Left cardiac atrium (tissue), 4 donors: Measurements from ENCODE around the gene PRSS2. TPM values are rescaled to one million over a fixed set of nuclear protein-coding genes. Genes with fewer than 3 reads are reported as not detected.

Source experiments
- ATAC-seq, 2 donors: fragments of 200-7000 bp; cut with Tn5 transposase; one replicate each; pipeline ENCODE4 v1.9.1; 2020; ENCODE audit warnings: mild to moderate bottlenecking in 2 of 2, moderate library complexity in 2 of 2
- DNase-seq: peaks from one replicate; pipeline ENCODE4 v3.0.0-alpha.2; 2020
- intact Hi-C, 2 donors: fragments of 100-400 bp; cut with DNase I; formaldehyde crosslinking; loops; one replicate each; pipeline versions ENCODE4 v1.14.1 to v1.15.1; 2022 to 2023
- total RNA-seq, 2 donors: library from RNA; stranded (reverse); fragmentation: NEBNext Ultra II Directional; extraction: Animal tissue kit (Norgen Biotek cat#: 25700); gene quantifications; one replicate each; pipeline ENCODE4 v1.2.1, GENCODE V29; 2021
- donor health status: DM: no; HTN: yes; CAD: no.
- donor health status: DM: no; HTN: yes; CAD: no; lungs with severe emphysema.
- donor health status: DM: yes; HTN: yes; CAD: no.
- donor health status: Dilated cardiomyopathy.

The PRSS2 gene
- total RNA-seq, 2 donors from 2014 or later: not detected

DNA sequence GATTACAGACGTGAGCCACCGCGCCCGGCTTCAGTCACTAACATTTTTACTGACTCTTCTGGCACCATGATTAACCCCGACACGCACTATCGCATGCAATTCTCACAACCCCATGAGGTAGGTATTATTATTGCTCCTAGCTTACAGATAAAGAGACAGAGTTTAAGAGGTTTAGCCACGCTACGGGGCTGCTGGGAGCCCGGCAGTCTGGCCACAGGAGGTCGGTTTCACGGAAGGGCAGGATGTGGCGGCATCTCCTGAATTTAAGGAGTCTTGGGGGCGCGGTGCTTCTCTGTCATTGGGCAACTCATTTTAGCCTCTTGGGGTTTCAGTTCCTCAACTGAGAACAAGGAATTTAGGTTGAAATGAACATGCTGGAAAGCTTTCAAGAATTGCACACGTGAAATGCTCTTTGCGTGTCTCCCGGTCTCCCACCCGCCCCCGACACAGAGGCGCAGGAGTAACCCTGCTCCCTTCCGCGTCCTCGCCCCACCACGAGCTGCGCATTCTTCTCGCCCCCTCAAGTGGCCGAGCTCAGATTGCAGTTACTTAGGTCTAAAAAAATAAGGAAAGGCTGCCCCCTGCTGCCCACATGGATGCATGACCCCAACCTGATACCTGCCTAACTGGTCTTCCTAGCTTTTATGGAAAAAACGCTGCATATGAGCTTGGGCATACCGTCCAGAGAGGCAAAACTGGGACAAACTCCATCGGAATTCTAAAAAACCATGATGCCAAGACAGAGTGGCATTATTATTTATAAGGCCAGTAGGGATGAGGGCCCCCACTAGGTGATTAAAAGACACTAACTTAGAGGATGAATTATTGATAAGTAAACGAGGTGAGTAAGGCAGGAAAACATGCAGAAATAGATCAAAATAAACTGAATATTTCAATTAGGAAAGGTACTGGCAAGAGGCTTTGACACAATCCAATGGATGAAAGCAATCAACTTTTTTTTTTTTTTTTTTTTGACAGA, 12.4 kb downstream of the PRSS2 start:
- intact Hi-C loops: loop anchor here (1.0 to 10.0 kb wide), 4 partner anchors 71 to 152 kb away; no protein-coding TSS in a partner anchor
- ATAC-seq (peak; percentile 87 to 93), DNase-seq (peak; percentile 89)

DNA sequence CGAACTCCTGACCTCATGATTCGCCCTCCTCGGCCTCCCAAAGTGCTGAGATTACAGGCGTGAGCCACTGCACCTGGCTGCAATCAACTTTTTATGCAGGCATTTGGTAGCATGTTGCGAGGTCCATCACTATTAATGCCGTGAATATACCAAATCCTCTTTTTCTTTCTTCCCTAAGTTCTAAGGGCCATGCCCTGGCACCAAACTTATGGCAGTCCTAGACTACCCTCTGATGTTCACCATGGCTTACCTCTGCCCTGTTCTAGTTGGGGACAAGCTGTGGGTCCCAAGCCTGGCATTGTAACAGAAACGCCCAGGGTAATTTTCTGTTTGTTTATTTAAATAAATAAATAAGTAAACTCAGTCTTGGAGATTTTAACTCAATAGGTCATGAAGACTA, 13.3 kb downstream of the PRSS2 start:
- ATAC-seq: no peak
- intact Hi-C loops: loop anchor here in 1 of 2 donors (5.0 to 10.0 kb wide), 2 partner anchors 72 to 149 kb away; no protein-coding TSS in a partner anchor
- no peak for DNase-seq

DNA sequence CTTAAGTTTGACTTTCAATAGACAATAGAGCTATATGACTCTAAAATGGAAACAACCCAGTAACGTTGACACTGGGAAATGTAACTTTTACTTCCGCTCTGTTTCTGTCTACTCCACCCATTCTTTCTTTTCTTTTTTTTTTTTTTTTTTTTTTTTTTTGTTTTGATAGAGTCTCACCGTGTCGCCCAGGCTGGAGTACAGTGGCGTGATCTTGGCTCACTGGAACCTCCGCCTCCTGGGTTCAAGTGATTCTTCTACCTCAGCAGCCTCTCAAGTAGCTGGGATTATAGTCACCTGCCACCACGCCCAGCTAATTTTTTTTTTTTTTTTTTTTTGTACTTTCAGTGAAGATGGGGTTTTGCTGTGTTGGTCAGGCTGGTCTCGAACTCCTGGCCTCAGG, 13.9 kb downstream of the PRSS2 start:
- no peak for ATAC-seq
- no peak for DNase-seq
- intact Hi-C loops: loop anchor here in 1 of 2 donors (5.0 to 10.0 kb wide), 2 partner anchors 72 to 150 kb away; no protein-coding TSS in a partner anchor

DNA sequence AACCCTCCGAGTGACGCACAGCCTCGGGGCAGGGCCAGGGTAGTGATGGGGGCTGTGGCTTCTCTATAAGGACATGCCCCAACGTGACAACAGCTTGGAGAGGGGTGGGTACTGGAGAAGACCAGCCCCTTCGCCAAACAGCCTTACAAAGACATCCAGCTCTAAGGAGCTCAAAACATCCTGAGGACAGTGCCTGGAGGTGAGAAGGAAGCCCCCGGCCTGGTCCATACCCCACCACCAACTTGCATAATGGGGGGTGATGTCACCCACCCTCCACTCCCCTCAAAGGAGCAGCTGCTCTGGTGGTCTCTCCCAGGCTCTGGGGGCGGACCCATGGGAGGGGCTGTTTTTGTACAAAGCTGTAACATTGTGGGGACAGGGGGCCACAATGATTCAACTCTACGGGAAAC, 15.1 kb downstream of the PRSS2 start:
- intact Hi-C loops: loop anchor here in 1 of 2 donors (10.0 kb wide), 1 partner anchor 151 kb away; no protein-coding TSS in a partner anchor
- no peak for DNase-seq
- ATAC-seq: no peak

DNA sequence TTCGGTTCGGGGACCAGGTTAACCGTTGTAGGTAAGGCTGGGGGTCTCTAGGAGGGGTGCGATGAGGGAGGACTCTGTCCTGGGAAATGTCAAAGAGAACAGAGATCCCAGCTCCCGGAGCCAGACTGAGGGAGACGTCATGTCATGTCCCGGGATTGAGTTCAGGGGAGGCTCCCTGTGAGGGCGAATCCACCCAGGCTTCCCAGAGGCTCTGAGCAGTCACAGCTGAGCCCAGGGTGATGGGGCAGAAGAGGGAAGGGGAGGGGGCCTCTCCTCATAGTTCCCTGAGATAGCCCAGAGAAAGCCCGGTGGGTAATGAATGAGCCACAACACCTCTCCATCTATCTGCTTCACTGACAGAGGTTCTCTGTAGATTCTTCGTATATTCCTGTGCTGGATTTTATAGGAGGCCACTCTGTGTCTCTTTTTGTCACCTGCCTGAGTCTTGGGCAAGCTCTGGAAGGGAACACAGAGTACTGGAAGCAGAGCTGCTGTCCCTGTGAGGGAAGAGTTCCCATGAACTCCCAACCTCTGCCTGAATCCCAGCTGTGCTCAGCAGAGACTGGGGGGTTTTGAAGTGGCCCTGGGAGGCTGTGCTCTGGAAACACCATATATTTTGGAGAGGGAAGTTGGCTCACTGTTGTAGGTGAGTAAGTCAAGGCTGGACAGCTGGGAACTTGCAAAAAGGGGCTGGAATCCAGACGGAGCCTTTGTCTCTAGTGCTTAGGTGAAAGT, 16.4 kb downstream of the PRSS2 start:
- ATAC-seq (no peak), DNase-seq (no peak)
- intact Hi-C loops: loop anchor here in 1 of 2 donors (10.0 kb wide), 1 partner anchor 152 kb away; no protein-coding TSS in a partner anchor

DNA sequence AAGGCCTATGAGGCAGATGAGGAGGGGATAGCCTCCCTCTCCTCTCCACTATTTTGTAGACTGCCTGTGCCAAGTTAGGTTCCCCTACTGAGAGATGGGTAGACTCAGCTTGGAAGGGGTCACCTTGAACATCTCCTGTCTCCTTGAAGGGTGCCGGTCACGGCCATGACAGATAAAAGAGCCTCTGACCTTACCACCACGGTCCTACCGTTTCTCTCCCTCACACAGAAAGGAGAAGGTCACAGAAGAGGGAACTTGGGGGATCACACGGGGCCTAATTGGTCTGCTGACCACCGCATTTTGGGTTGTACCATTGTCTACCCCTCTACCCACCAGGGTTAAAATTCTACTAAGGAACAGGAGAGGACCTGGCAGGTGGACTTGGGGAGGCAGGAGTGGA, 17.0 kb downstream of the PRSS2 start:
- intact Hi-C loops: loop anchor here in 1 of 2 donors (10.0 kb wide), 1 partner anchor 153 kb away; no protein-coding TSS in a partner anchor
- ATAC-seq (no peak), DNase-seq (no peak)

DNA sequence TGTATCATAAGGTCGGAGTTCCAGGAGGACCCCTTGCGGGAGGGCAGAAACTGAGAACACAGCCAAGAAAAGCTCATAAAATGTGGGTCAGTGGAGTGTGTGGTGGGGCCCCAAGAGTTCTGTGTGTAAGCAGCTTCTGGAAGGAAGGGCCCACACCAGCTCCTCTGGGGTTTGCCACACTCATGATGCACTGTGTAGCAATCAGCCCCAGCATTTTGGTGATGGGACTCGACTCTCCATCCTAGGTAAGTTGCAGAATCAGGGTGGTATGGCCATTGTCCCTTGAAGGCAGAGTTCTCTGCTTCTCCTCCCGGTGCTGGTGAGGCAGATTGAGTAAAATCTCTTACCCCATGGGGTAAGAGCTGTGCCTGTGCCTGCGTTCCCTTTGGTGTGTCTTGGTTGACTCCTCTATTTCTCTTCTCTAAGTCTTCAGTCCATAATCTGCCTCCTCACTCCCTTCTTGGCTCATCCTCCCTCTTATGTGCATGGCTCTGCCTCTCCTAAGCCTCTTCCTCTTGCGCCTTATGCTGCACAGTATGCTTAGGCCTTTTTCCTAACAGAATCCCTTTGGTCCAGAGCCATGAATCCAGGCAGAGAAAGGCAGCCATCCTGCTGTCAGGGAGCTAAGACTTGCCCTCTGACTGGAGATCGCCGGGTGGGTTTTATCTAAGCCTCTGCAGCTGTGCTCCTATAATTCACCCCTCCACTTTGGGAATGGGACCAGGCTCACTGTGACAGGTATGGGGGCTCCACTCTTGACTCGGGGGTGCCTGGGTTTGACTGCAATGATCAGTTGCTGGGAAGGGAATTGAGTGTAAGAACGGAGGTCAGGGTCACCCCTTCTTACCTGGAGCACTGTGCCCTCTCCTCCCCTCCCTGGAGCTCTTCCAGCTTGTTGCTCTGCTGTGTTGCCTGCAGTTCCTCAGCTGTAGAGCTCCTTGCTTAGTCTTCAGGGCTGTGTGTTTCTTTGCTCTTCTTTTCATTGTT, 17.8 kb downstream of the PRSS2 start:
- ATAC-seq: no peak
- intact Hi-C loops: loop anchor here in 1 of 2 donors (10.0 kb wide), 1 partner anchor 154 kb away; no protein-coding TSS in a partner anchor

DNA sequence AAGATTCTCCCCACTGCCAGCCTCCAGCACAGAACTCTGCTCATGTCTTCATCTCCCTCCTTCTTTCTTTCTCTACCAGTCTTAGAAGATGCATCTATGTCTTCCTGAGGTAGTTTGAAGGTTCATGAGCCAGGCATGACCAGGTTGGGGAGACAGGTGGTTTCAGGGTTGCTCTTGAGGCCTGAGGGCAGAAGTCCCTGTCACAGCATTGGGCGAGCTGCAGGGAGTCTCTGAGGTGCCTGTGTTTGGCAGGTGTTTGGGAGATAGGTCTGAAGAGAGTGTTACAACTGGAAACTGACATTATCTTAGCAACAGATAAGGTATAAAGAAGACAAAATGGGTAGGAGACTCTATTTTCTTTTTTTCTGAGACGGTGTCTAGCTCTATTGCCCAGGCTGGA, 18.7 kb downstream of the PRSS2 start:
- ATAC-seq: no peak
- no peak for DNase-seq
- intact Hi-C loops: loop anchor here in 1 of 2 donors (10.0 kb wide), 1 partner anchor 155 kb away; no protein-coding TSS in a partner anchor

More for the DNA sequence above, 17.8 kb downstream of the PRSS2 start:
- no peak for DNase-seq

DNA sequence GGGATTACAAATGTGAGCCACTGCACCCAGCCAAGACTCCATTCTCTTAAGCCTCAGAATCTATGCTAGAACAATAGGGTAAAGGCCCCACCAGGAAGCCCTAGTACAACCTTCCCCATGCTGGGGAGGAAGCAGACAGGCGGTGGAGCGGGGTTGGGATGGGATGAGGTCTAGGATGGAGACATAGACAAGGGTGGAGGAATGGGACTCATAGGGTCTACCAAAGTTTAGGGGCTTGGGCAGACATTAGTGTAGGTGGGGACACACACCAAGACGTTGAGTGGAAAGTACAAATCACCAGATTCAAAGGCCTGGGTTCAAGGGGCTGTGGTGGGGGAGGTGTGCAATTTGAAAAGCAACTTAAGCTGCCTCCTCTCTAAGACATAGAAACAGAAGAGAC, 19.3 kb downstream of the PRSS2 start:
- DNase-seq: no peak
- no peak for ATAC-seq
- intact Hi-C loops: loop anchor here in 1 of 2 donors (10.0 kb wide), 1 partner anchor 65 kb away; the partner anchor contains the start of gene EPHB6

DNA sequence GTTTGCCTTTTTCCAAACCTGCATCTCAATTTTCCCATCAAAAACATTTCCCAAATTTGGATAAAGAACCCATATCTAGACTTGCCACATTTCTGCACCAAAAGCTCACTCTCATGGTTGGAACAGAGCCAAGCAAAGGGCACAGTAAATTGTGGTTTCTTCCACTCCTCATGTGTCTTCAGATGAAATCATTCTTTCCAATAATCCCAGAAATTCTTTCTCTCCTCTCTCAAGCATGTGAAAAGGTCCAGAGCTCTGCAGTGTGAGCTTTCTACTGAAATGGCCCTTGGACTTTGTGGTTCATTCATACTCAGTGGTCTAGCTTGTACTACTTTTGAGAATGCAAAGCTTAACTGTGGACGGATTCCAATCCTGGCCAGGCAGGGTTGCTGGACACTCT, 19.8 kb downstream of the PRSS2 start:
- ATAC-seq (no peak), DNase-seq (no peak)
- intact Hi-C loops: loop anchor here in 1 of 2 donors (10.0 kb wide), 1 partner anchor 64 kb away; the partner anchor contains the start of gene EPHB6

DNA sequence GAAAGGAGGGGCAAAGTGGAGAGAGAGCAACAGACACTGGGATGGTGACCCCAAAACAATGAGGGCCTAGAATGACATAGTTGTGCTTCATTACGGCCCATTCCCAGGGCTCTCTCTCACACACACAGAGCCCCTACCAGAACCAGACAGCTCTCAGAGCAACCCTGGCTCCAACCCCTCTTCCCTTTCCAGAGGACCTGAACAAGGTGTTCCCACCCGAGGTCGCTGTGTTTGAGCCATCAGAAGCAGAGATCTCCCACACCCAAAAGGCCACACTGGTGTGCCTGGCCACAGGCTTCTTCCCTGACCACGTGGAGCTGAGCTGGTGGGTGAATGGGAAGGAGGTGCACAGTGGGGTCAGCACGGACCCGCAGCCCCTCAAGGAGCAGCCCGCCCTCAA, 20.7 kb downstream of the PRSS2 start:
- ATAC-seq (no peak), DNase-seq (no peak)
- intact Hi-C loops: loop anchor here in 1 of 2 donors (10.0 kb wide), 1 partner anchor 63 kb away; the partner anchor contains the start of gene EPHB6

DNA sequence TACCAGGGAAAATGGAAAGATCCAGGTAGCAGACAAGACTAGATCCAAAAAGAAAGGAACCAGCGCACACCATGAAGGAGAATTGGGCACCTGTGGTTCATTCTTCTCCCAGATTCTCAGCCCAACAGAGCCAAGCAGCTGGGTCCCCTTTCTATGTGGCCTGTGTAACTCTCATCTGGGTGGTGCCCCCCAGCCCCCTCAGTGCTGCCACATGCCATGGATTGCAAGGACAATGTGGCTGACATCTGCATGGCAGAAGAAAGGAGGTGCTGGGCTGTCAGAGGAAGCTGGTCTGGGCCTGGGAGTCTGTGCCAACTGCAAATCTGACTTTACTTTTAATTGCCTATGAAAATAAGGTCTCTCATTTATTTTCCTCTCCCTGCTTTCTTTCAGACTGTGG, 21.4 kb downstream of the PRSS2 start:
- intact Hi-C loops: loop anchor here in 1 of 2 donors (10.0 kb wide), 1 partner anchor 63 kb away; the partner anchor contains the start of gene EPHB6

DNA sequence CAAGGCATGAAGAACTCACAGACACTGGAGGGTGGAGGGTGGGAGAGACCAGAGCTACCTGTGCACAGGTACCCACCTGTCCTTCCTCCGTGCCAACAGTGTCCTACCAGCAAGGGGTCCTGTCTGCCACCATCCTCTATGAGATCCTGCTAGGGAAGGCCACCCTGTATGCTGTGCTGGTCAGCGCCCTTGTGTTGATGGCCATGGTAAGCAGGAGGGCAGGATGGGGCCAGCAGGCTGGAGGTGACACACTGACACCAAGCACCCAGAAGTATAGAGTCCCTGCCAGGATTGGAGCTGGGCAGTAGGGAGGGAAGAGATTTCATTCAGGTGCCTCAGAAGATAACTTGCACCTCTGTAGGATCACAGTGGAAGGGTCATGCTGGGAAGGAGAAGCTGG, 21.8 kb downstream of the PRSS2 start:
- DNase-seq (no peak), ATAC-seq (no peak)
- intact Hi-C loops: loop anchor here in 1 of 2 donors (10.0 kb wide), 1 partner anchor 62 kb away; the partner anchor contains the start of gene EPHB6

More for the DNA sequence above, 21.4 kb downstream of the PRSS2 start:
- ATAC-seq (no peak), DNase-seq (no peak)

DNA sequence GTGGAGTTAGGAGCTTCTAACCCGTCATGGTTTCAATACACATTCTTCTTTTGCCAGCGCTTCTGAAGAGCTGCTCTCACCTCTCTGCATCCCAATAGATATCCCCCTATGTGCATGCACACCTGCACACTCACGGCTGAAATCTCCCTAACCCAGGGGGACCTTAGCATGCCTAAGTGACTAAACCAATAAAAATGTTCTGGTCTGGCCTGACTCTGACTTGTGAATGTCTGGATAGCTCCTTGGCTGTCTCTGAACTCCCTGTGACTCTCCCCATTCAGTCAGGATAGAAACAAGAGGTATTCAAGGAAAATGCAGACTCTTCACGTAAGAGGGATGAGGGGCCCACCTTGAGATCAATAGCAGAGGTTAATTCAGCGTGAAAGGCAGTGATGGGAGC, 22.4 kb downstream of the PRSS2 start:
- ATAC-seq (no peak), DNase-seq (no peak)
- intact Hi-C loops: loop anchor here in 1 of 2 donors (10.0 kb wide), 1 partner anchor 62 kb away; the partner anchor contains the start of gene EPHB6

DNA sequence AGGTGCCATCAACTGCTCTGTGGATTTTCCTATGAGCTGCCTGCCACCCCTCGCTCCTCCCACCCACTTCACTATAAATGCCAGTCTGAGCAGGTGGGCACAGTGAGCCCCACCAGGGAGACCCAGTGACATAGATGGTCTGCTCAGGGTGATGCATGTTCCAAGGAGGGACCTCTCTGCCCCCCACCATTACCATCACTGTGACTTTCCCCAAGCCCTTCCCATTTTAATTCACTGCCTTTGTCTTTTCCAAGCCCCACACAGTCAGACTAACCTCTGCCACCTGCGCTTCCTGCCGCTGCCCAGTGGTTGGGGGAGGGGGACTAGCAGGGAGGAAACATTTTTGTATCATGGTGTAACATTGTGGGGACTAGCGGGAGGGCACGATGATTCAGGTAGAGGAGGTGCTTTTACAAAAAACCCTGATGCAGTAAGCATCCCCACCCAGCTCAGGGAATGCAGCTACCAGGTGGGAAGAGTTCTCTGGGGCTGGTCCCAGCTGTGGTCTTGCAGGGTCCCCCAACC, 24.6 kb downstream of the PRSS2 start:
- DNase-seq (no peak), ATAC-seq (no peak)
- intact Hi-C loops: loop anchor here in 1 of 2 donors (10.0 kb wide), 1 partner anchor 59 kb away; the partner anchor contains the start of gene EPHB6

DNA sequence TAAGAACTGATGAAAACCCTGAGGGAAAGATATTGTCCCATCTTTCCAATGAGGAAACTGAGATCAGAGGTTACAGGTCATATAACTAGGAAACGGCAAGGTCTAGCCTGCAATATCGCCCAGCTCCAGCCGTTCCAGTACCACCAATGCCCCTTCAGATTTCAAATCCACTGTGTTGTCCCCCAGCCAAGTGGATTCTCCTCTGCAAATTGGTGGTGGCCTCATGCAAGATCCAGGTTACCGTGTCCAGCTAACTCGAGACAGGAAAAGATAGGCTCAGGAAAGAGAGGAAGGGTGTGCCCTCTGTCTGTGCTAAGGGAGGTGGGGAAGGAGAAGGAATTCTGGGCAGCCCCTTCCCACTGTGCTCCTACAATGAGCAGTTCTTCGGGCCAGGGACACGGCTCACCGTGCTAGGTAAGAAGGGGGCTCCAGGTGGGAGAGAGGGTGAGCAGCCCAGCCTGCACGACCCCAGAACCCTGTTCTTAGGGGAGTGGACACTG, 25.3 kb downstream of the PRSS2 start:
- DNase-seq: no peak
- ATAC-seq: no peak
- intact Hi-C loops: loop anchor here in 1 of 2 donors (10.0 kb wide), 1 partner anchor 59 kb away; the partner anchor contains the start of gene EPHB6
